Thyroid gland (tissue), 4 donors: Measurements from ENCODE around the gene SLC25A4.

ENCODE experiments used
- CTCF ChIP-seq, 6 experiments: fragments of 200-600 bp in 3 of 6; fragments of 450-650 bp in 3 of 6; sonication (generic) in 3 of 6; IDR thresholded peaks; one replicate each; pipeline ENCODE4 v1.5.1; 2016 to 2019; ENCODE audit warnings: antibody characterized with exemption in 6 of 6, mild to moderate bottlenecking in 2 of 6, inconsistent platforms in 1 of 6, moderate library complexity in 1 of 6
- POLR2A ChIP-seq, 2 donors: fragments of 450-650 bp; IDR thresholded peaks; one replicate each; pipeline ENCODE4 v1.6.1; 2017; ENCODE audit warnings: antibody characterized with exemption in 2 of 2, mild to moderate bottlenecking in 2 of 2, moderate library complexity in 1 of 2

GRCh38 chr4:185196437-185196836 lies 53.4 kb downstream of the SLC25A4 start:
- TF ChIP-seq CTCF (IDR thresholded peaks at IDR 0.05) (no peak), POLR2A (IDR thresholded peaks at IDR 0.05) (no peak)
